ENCODE measurements around the gene RNF14.
A peak's percentile ranks its signal among the peaks of the same experiment; 100 is the strongest.

The RNF14 gene

GRCh38 chr5:141957367-141957996, 11.4 kb upstream of the RNF14 start:
- FAIRE-seq, result no peak
- TF ChIP-seq POLR2A (IDR thresholded peaks at IDR 0.05; ENCODE audit: low read depth, low read length), result no peak
- DNase-seq (ENCODE audit: insufficient read length, low spot score), result no peak

GRCh38 chr5:141958113-141958512, 10.8 kb upstream of the RNF14 start, which contains the start of gene PCDH12:
Gene PCDH12, minus strand, starts transcription at chr5:141958202. Its CDS starts 351 bp downstream, at chr5:141957851.
- no peak for DNase-seq (ENCODE audit: insufficient read length, low spot score)
- TF ChIP-seq POLR2A (IDR thresholded peaks at IDR 0.05; ENCODE audit: low read depth, low read length), result no peak
- no peak for FAIRE-seq

DNA sequence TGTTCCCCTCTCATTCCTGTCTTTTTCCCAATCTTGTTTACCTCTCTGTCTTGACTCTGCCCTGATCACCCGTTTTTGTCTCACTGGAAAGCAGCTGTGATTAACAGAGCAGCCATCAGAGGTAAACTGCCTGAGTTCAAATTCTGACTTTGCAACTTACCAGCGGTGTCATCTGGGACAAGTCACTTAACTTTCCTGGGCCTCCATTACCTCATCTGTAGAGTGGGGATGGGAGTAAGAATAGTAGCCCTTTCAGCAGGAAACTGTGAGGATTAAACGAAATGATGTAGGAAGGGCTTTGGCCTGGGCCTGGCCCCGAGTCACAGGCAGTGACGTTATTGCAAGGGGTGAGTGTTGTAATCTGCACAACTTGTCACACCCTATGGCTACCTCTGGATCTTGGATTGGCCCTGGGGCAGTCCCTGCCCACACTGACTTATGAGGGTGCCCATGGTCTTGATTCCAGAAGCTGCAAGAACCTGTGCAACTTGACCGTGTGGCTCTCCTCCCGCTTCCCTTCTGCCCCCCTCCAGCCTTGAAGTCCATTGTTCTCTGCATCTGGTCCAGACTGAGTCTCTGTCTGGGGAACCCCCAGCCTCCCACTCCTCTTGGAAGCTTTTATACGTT, 10.2 kb upstream of the RNF14 start:
- FAIRE-seq (no peak), DNase-seq (ENCODE audit: insufficient read length, low spot score) (no peak)
- no peak for TF ChIP-seq POLR2A (IDR thresholded peaks at IDR 0.05; ENCODE audit: low read depth, low read length)

DNA sequence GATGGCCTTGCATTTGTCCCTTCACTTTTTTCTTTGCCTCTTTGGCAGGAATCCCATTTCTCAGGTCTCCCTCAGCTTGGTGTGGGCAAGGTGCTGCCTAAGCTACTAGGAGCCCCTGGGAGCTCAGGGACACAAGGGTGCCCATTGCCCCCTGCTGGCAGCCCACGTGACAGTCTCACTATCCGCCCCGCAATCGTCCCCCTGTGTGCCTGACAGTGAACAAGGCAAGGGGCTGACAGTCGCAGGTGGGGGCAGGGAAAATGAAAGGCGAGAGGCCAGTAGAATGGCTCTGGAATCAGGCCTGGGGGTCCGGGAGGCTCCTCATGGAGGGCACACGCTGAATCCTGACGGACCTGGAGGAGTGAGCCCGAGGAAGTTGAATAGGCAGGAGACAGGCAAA, 8.9 kb upstream of the RNF14 start:
- DNase-seq (ENCODE audit: insufficient read length, low spot score), result no peak
- FAIRE-seq, result no peak

DNA sequence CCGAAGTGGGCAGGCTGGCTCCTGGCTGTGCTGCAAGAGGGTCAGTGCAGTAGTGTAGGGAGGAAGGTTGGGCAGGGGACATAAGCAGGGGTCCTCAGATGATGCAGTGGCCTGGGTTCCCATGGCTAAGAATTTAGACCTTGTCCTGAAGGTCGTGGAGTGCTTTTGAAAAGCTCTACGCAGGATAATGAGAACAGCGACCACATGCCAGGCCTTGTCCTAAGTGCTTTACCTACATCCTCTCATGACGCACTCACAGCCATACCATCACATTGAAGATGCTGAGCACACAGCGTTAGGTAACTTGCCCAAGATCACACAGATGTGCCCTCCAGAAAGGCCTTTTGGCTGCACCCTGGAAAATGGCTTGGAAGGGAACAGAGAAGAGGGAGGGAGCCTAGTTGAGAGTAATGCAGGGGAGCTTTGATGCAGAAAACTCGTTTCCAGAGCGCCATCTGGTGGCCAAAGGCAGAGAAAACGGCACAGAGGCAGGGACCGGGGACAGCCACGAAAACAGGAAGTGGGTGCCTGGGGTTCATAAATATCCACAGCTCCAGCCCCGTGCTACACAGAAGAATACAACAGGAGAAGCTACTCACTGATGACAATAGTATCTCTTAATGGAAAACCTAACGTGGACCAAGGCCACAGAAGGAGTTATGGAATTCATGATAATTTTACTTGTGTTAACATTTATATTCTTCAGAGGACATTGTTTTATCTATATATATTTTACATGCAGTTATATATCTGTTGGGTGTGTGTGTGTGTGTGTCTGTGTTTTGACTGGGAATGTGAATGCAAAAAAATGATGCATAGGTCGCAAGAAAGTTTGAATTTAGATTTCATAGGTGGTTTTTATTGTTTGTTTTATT, 8.2 kb upstream of the RNF14 start:
- DNase-seq (ENCODE audit: insufficient read length, low spot score) (peak; percentile 81), FAIRE-seq (peak; percentile 30)
- no peak for TF ChIP-seq POLR2A (IDR thresholded peaks at IDR 0.05; ENCODE audit: low read depth, low read length)

More for the DNA sequence above, 8.9 kb upstream of the RNF14 start:
- no peak for TF ChIP-seq POLR2A (IDR thresholded peaks at IDR 0.05; ENCODE audit: low read depth, low read length)

DNA sequence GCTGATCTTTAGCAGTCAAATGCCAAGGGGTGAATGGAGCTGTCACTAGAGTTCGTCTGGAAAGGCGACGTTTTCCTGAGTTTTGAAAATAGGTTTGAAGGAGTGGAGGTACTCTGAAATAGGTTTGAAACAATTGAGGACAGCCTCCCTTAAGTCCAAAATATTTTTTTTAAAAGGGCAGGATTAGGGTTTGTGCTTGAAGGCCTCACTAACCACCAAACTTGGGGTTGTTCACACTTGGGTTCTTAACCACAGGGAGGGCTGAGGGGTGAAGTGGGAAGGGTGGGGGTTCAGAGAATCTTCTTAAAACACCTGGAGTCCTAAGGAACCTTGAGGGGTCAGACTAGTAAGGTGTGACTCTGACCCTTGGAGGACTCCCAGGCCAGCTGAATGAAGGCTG, 7.4 kb upstream of the RNF14 start:
- no peak for DNase-seq (ENCODE audit: insufficient read length, low spot score)
- TF ChIP-seq POLR2A (IDR thresholded peaks at IDR 0.05; ENCODE audit: low read depth, low read length), result no peak
- no peak for FAIRE-seq

- TF ChIP-seq POLR2A (IDR thresholded peaks at IDR 0.05; ENCODE audit: low read depth, low read length), result no peak
- no peak for DNase-seq (ENCODE audit: insufficient read length, low spot score)
- FAIRE-seq, result no peak
Observed at GRCh38 chr5:141963701-141964100, 5.2 kb upstream of the RNF14 start.

- DNase-seq (ENCODE audit: insufficient read length, low spot score) (no peak), FAIRE-seq (no peak)
- TF ChIP-seq POLR2A (IDR thresholded peaks at IDR 0.05; ENCODE audit: low read depth, low read length), result no peak
Observed at GRCh38 chr5:141965071-141965470, 3.8 kb upstream of the RNF14 start.

GRCh38 chr5:141966275-141966962, 2.5 kb upstream of the RNF14 start:
- no peak for DNase-seq (ENCODE audit: insufficient read length, low spot score)
- TF ChIP-seq POLR2A (IDR thresholded peaks at IDR 0.05; ENCODE audit: low read depth, low read length), result no peak
- no peak for FAIRE-seq

- no peak for DNase-seq (ENCODE audit: insufficient read length, low spot score)
- no peak for FAIRE-seq
- TF ChIP-seq POLR2A (IDR thresholded peaks at IDR 0.05; ENCODE audit: low read depth, low read length), result no peak
Observed at GRCh38 chr5:141966963-141967333, 2.0 kb upstream of the RNF14 start.

DNA sequence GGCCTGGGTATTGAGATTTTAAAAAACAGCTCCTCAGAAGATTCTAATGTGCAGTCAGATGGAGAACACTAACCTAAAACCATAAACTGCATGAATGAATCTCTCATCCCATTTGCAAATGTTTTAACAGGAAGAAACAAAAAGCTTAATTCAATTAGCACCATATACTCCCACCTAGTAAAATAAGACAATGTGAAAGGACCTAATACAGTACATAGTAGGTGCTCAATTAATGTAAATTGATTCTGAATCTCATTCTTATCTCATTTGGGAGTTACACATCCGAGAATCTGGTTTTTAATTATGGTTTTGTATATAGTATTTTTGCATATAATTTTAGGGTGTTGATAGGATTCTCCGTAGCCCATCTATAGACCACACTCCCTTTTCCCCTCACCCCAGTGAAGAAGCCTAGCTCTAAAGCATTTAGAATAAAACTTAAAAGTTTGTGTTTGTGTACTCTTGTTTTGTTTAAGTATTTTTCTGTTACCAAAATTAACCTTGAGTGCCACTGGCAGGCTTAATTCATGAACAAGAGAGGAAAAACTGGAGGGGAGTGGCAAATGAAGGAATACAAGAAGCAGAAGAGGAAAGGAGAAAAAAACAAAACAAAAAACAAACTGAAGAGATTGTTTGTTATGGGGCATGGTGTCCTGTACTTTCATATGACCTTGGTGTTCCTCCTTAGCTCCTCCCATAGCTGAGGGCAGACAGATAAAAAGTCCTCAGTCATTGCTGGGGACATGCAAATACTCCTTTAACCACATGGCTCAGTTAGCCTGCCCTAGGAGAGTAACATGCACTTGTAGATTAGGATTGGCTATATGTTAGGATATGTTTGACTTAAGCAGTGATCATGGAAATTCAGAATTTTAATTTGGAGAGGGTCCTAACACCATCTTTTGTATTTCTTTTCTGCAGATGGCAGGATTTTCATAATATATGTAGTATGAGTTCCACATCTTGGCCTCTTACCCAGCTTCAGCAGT, 1.2 kb downstream of the RNF14 start:
- DNase-seq (ENCODE audit: insufficient read length, low spot score) (no peak), FAIRE-seq (no peak)
- TF ChIP-seq POLR2A (IDR thresholded peaks at IDR 0.05; ENCODE audit: low read depth, low read length), result no peak

DNA sequence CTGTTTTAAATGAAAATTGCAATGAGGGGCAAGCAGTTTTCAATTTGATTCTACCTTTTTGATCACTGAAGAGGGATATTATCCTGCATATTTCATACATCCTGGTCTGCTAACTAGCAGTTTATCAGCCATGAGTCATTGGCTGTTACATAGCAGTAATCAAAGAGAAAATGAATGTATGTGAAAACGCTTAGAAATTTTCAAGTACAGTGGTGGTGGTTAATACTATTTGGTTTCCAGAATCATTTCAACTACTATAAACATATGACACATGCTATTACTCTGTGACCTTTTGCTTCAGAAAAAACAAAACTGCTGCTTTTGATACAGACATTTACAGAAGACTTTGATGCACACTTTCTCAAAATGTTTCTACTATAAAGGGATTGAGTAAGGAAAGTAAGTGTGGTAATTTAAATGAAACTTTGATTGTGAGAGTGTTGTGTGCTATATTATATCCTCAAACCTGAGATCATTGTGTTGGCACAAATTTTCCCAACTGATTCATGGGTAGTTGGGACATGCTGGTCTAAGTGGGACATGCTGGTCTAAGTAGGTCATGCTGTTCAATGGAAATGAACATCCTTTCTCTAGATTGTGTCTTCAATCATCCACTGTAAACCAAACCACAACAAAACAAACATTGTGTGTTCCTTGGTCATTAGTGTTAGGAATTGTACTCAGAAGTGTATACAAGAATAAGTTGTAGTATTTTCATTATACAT, 5.1 kb downstream of the RNF14 start:
- no peak for TF ChIP-seq POLR2A (IDR thresholded peaks at IDR 0.05; ENCODE audit: low read depth, low read length)
- FAIRE-seq (no peak), DNase-seq (ENCODE audit: insufficient read length, low spot score) (no peak)
